Measurements from ENCODE around the gene HECW1.

DNA sequence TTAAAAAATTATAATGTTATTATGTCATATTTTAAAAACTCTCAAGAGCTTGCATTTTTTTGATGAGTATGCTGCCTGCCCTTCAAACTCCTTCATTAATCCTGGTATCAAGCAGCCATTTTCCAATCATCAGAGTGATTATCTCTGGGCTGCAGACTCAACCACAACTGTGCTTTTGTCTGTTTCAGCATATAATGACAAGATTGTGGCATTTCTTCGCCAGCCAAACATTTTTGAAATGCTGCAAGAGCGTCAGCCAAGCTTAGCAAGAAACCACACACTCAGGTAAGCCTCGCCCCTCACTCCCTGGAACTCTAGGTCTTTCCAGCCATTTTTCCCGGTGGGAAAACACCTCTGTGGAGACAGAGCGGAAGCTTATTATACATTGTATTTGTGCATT is 380.4 kb downstream of the HECW1 start:
- TF ChIP-seq CTCF (IDR thresholded peaks at IDR 0.05; ENCODE audit: low read depth, low read length, missing input control): no peak
- TF ChIP-seq YY1 (IDR thresholded peaks at IDR 0.05): no peak
- TF ChIP-seq JUND (IDR thresholded peaks at IDR 0.05): no peak
- TF ChIP-seq HNF4A (conservative IDR thresholded peaks at IDR 0.05): no peak
- TF ChIP-seq, protein P1, sequence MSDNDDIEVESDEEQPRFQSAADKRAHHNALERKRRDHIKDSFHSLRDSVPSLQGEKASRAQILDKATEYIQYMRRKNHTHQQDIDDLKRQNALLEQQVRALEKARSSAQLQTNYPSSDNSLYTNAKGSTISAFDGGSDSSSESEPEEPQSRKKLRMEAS (IDR thresholded peaks at IDR 0.05): no peak
- no peak for TF ChIP-seq TAF1 (conservative IDR thresholded peaks at IDR 0.05)
